ENCODE results near the gene RAB31. TPM values are rescaled to one million over a fixed set of nuclear protein-coding genes. Genes with fewer than 3 reads are reported as not detected.
A peak's percentile ranks its signal among the peaks of the same experiment; 100 is the strongest.

RAB31 gene
- total RNA-seq, 1 donor from 2014 or later, result 31.2 TPM

DNA sequence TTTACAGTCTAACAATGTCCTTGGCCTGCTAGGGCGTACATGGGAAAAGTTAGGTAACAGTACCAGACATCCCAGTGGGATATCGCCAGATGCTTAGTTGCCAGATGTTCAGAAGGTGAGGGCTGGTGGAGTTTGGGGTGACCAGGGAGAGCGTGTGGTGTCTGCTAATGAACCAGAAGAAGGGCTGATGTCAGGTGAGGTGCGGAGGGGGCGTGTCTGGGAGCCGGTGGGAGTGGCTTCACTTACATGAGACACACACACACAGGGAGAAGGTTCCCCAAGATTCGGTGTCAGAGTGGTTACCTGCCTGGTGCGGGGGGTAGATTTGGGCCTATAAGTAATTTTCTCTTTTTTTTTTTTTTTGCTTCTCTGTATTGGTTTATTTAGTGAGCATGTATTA, 12.2 kb downstream of the RAB31 start:
- TF ChIP-seq, protein P1, sequence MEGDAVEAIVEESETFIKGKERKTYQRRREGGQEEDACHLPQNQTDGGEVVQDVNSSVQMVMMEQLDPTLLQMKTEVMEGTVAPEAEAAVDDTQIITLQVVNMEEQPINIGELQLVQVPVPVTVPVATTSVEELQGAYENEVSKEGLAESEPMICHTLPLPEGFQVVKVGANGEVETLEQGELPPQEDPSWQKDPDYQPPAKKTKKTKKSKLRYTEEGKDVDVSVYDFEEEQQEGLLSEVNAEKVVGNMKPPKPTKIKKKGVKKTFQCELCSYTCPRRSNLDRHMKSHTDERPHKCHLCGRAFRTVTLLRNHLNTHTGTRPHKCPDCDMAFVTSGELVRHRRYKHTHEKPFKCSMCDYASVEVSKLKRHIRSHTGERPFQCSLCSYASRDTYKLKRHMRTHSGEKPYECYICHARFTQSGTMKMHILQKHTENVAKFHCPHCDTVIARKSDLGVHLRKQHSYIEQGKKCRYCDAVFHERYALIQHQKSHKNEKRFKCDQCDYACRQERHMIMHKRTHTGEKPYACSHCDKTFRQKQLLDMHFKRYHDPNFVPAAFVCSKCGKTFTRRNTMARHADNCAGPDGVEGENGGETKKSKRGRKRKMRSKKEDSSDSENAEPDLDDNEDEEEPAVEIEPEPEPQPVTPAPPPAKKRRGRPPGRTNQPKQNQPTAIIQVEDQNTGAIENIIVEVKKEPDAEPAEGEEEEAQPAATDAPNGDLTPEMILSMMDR (conservative IDR thresholded peaks at IDR 0.05; ENCODE audit: low read depth, low read length), result no peak
- DNase-seq (ENCODE audit: low read depth), result no peak
- H3K4me3 ChIP-seq (ENCODE audit: low read depth, low read length), result no peak overlapping the region

DNA sequence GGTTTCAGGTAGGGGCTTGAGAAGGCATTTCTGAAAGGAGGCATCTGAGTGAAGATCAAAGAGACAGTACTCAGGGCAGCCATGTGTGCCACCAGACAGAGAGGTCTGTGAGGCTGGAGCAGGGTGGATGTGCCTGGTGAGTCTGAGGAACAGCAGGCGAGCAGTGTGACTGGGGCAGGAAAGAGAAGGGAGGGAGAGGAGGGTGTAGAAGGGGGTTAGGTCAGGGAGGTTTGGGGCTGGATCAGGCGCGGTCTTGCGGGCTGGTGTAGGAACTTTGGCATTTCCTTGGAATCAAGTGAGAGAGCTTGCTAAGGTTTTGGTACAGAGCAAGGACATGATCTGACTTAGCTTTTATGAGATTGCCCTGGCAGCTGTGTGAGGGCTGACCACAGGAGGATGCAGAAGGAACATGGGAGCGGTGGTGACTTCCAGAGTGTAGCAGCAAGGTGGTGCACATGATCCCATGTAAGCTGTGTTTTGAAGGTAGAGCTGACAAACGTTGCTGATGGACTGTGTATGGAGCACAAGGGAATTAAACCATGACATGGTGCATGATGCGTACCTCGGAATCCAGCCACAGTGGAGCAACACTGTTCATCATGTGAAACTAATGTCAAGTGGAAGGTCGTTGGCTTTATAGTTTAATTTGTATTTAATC, 13.9 kb downstream of the RAB31 start:
- TF ChIP-seq, protein P1 (conservative IDR thresholded peaks at IDR 0.05; ENCODE audit: low read depth, low read length), result no peak
- H3K4me3 ChIP-seq (ENCODE audit: low read depth, low read length), result no peak overlapping the region
- no peak for DNase-seq (ENCODE audit: low read depth)

GRCh38 chr18:9722691-9723090, 14.6 kb downstream of the RAB31 start:
- DNase-seq (ENCODE audit: low read depth), result no peak
- no peak overlapping the region for H3K4me3 ChIP-seq (ENCODE audit: low read depth, low read length)
- TF ChIP-seq, protein P1 (conservative IDR thresholded peaks at IDR 0.05; ENCODE audit: low read depth, low read length), result peak; percentile 43

DNA sequence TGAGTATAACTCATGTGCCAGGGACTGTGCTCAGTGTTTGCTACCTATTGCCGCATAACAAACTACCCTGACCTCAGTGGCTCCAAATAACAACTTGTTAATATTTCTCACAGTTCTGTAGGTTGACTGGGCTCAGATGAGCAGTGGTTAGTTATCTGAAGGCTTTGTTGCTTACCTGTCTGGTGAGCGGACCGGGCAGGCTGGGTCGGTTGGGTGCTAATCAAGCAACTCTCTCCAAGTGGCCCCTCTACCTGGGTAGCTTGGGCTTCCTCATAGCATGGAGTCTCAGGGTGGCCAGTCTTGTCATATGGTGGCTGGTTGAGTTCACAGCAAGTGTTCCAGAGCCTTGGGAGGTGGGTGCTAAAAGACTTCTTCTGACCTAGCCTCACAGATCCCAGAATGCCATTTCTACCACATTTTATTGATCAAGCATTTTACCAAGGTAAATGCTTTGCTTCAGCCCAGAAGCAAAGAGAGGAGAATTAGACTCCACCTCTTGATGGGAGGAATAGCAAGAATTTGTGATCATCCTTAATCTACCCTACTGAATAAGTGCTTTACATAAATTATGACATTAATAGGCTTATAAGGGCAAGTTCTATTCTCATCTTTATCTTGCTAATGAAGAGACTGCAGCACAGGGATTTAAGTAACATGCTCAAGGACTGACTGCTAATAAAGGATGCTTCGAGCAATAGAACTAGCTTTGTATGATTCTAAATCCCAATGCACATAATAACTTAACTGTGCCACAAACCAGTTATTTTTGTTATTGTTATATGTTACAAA, 16.9 kb downstream of the RAB31 start:
- no peak for DNase-seq (ENCODE audit: low read depth)
- TF ChIP-seq, protein P1 (conservative IDR thresholded peaks at IDR 0.05; ENCODE audit: low read depth, low read length), result no peak
- no peak overlapping the region for H3K4me3 ChIP-seq (ENCODE audit: low read depth, low read length)

GRCh38 chr18:9726175-9726574, 18.1 kb downstream of the RAB31 start:
- TF ChIP-seq, protein P1 (conservative IDR thresholded peaks at IDR 0.05; ENCODE audit: low read depth, low read length), result no peak
- no peak overlapping the region for H3K4me3 ChIP-seq (ENCODE audit: low read depth, low read length)
- DNase-seq (ENCODE audit: low read depth), result no peak

DNA sequence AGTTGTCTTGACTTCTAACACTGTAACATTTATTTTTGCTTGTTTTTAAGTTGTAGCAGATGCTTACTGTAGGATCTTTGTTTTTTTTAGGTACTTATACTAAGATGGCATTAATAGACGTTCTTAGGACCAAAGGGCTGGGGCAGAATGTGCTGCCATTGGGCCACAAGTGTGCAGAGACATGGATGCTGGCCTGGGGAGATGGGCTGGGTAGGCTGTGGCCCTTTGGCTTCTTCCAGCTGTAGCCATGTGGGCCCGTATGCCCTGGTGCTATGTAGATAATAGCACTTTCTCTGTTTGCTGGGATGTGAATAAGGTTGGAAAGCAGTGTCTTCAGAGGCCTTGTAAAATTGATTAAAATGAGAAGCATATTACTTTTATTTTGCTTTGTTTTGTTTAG, 18.8 kb downstream of the RAB31 start:
- H3K4me3 ChIP-seq (ENCODE audit: low read depth, low read length), result no peak overlapping the region
- DNase-seq (ENCODE audit: low read depth), result no peak
- TF ChIP-seq, protein P1 (conservative IDR thresholded peaks at IDR 0.05; ENCODE audit: low read depth, low read length), result no peak

All from epithelial cell of proximal tubule (primary cell).